Loucy (cell line): ENCODE results near the gene DPP3.

ENCODE experiments used
- EZH2phosphoT487 ChIP-seq: fragments of 200-600 bp; IDR thresholded peaks from 2 replicates; pipeline ENCODE4 v1.6.1; 2018; ENCODE audit warnings: antibody characterized with exemption, mild to moderate bottlenecking, moderate library complexity, borderline replicate concordance
- TF ChIP-seq, protein P1 (sequence below): fragments of 200-600 bp; sonication (generic); conservative IDR thresholded peaks from 2 replicates; pipeline ENCODE4 v1.5.1; 2014; ENCODE audit warnings: mild to moderate bottlenecking, antibody characterized with exemption, low read length

- TF ChIP-seq, protein P1, sequence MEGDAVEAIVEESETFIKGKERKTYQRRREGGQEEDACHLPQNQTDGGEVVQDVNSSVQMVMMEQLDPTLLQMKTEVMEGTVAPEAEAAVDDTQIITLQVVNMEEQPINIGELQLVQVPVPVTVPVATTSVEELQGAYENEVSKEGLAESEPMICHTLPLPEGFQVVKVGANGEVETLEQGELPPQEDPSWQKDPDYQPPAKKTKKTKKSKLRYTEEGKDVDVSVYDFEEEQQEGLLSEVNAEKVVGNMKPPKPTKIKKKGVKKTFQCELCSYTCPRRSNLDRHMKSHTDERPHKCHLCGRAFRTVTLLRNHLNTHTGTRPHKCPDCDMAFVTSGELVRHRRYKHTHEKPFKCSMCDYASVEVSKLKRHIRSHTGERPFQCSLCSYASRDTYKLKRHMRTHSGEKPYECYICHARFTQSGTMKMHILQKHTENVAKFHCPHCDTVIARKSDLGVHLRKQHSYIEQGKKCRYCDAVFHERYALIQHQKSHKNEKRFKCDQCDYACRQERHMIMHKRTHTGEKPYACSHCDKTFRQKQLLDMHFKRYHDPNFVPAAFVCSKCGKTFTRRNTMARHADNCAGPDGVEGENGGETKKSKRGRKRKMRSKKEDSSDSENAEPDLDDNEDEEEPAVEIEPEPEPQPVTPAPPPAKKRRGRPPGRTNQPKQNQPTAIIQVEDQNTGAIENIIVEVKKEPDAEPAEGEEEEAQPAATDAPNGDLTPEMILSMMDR: peak; percentile 62
- TF ChIP-seq EZH2phosphoT487: no peak
Observed at GRCh38 chr11:66495401-66495854, 15.2 kb downstream of the DPP3 start.
